Hepatocyte (in vitro differentiated cells): Measurements from ENCODE around the gene NME7.

ENCODE experiments used
- EZH2 ChIP-seq: fragments of 200-600 bp; sonication (generic); IDR thresholded peaks from 2 replicates; pipeline ENCODE4 v1.6.1; 2016; ENCODE audit warnings: antibody characterized with exemption, mild to moderate bottlenecking, borderline replicate concordance
- TF ChIP-seq, protein P1 (sequence below): fragments of 200-600 bp; sonication (generic); IDR thresholded peaks from 2 replicates; pipeline ENCODE4 v1.5.1; 2016; ENCODE audit warnings: antibody characterized with exemption, mild to moderate bottlenecking; ENCODE audit not compliant: poor library complexity

DNA sequence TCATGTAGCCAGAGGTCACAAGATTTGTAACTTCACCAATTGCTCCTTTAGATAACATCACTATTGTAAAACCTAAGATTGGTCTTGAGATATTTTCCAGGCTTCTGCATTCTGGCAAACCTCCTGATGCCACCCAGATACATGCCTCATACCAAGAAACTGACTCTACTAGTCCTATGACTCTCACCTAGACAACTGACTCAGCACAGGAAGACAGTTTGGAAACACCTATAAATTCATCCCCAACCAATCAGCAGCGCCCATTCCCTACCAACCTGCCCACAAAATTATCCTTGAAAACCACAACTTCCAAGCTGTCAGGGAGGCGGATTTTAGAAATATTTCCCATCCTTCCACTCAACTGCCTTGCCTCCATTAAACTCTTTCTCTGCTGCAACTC, 2.6 kb downstream of the NME7 start:
- TF ChIP-seq, protein P1, sequence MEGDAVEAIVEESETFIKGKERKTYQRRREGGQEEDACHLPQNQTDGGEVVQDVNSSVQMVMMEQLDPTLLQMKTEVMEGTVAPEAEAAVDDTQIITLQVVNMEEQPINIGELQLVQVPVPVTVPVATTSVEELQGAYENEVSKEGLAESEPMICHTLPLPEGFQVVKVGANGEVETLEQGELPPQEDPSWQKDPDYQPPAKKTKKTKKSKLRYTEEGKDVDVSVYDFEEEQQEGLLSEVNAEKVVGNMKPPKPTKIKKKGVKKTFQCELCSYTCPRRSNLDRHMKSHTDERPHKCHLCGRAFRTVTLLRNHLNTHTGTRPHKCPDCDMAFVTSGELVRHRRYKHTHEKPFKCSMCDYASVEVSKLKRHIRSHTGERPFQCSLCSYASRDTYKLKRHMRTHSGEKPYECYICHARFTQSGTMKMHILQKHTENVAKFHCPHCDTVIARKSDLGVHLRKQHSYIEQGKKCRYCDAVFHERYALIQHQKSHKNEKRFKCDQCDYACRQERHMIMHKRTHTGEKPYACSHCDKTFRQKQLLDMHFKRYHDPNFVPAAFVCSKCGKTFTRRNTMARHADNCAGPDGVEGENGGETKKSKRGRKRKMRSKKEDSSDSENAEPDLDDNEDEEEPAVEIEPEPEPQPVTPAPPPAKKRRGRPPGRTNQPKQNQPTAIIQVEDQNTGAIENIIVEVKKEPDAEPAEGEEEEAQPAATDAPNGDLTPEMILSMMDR: no peak
- no peak for TF ChIP-seq EZH2
